SK-N-SH treated with all-trans-retinoic acid at 6 μM for 48 hours (cell line): Measurements from ENCODE around the gene TDRD9.

ENCODE experiments used
- ATAC-seq: fragments of 200-7000 bp; cut with Tn5 transposase; 3 replicates; pipeline ENCODE4 v1.9.1; 2020; ENCODE audit warnings: mild to moderate bottlenecking, moderate library complexity
- ARNTL ChIP-seq: fragments of 450-650 bp; formaldehyde crosslinking; IDR thresholded peaks from 2 replicates; pipeline ENCODE4 v1.5.0; 2020; ENCODE audit warnings: low read depth, mild to moderate bottlenecking, moderate library complexity, borderline replicate concordance
- BACH2 ChIP-seq: fragments of 250-450 bp; sonication (Bioruptor Pico); IDR thresholded peaks from 2 replicates; pipeline ENCODE4 v1.9.0; 2021; ENCODE audit warnings: mild to moderate bottlenecking, borderline replicate concordance
- CSDC2 ChIP-seq: fragments of 250-450 bp; sonication (Bioruptor Pico); IDR thresholded peaks from 2 replicates; pipeline ENCODE4 v1.5.0; 2020; ENCODE audit warnings: mild to moderate bottlenecking, moderate library complexity
- ESRRG ChIP-seq: fragments of 250-450 bp; sonication (Bioruptor Pico); IDR thresholded peaks from 2 replicates; pipeline ENCODE4 v1.6.1; 2021; ENCODE audit warnings: mild to moderate bottlenecking
- GLIS3 ChIP-seq: fragments of 250-450 bp; sonication (Bioruptor Pico); IDR thresholded peaks from 2 replicates; pipeline ENCODE4 v1.5.0; 2020; ENCODE audit warnings: mild to moderate bottlenecking, moderate library complexity
- ISL1 ChIP-seq: fragments of 250-450 bp; sonication (Bioruptor Pico); IDR thresholded peaks from 2 replicates; pipeline ENCODE4 v2.1.2; 2022; ENCODE audit warnings: mild to moderate bottlenecking, moderate library complexity
- OSR1 ChIP-seq: fragments of 250-450 bp; sonication (Bioruptor Pico); IDR thresholded peaks from 2 replicates; pipeline ENCODE4 v1.8.0; 2022; ENCODE audit warnings: moderate library complexity, mild to moderate bottlenecking, inconsistent platforms
- PATZ1 ChIP-seq: fragments of 250-450 bp; sonication (Bioruptor Pico); IDR thresholded peaks from 2 replicates; pipeline ENCODE4 v1.8.0; 2020; ENCODE audit warnings: mild to moderate bottlenecking, moderate library complexity, borderline replicate concordance
- POU6F1 ChIP-seq: fragments of 250-450 bp; sonication (Bioruptor Pico); IDR thresholded peaks from 2 replicates; pipeline ENCODE4 v1.8.0; 2021; ENCODE audit warnings: low read depth, mild to moderate bottlenecking, moderate library complexity, borderline replicate concordance
- PPARA ChIP-seq: fragments of 250-450 bp; sonication (Bioruptor Pico); IDR thresholded peaks from 2 replicates; pipeline ENCODE4 v1.5.0; 2020; ENCODE audit warnings: mild to moderate bottlenecking, borderline replicate concordance
- RARB ChIP-seq: fragments of 250-450 bp; sonication (Bioruptor Pico); IDR thresholded peaks from 2 replicates; pipeline ENCODE4 v1.8.0; 2021; ENCODE audit warnings: mild to moderate bottlenecking, moderate library complexity
- SNAI2 ChIP-seq: fragments of 250-450 bp; sonication (Bioruptor Pico); IDR thresholded peaks from 2 replicates; pipeline ENCODE4 v1.5.0; 2020; ENCODE audit warnings: mild to moderate bottlenecking, moderate library complexity
- TCF4 ChIP-seq: fragments of 250-450 bp; sonication (Bioruptor Pico); IDR thresholded peaks from 2 replicates; pipeline ENCODE4 v1.8.0; 2021; ENCODE audit warnings: mild to moderate bottlenecking, moderate library complexity, borderline replicate concordance
- TOX ChIP-seq: fragments of 250-450 bp; sonication (Bioruptor Pico); IDR thresholded peaks from 2 replicates; pipeline ENCODE4 v1.8.0; 2021; ENCODE audit warnings: mild to moderate bottlenecking, moderate library complexity, borderline replicate concordance
- TSHZ2 ChIP-seq: fragments of 250-450 bp; sonication (Bioruptor Pico); IDR thresholded peaks from 2 replicates; pipeline ENCODE4 v1.5.0; 2020; ENCODE audit warnings: mild to moderate bottlenecking, moderate library complexity
- ZC3H10 ChIP-seq: fragments of 250-450 bp; sonication (Bioruptor Pico); IDR thresholded peaks from 2 replicates; pipeline ENCODE4 v1.5.1; 2021; ENCODE audit warnings: mild to moderate bottlenecking, moderate library complexity
- ZFP30 ChIP-seq: fragments of 450-650 bp; formaldehyde crosslinking; IDR thresholded peaks from 2 replicates; pipeline ENCODE4 v1.5.0; 2022; ENCODE audit warnings: mild to moderate bottlenecking, moderate library complexity
- ZNF565 ChIP-seq: fragments of 450-650 bp; formaldehyde crosslinking; conservative IDR thresholded peaks from 2 replicates; pipeline ENCODE4 v1.5.0; 2020; ENCODE audit warnings: low read depth, mild to moderate bottlenecking, moderate library complexity
- ZNF8 ChIP-seq: fragments of 450-650 bp; formaldehyde crosslinking; IDR thresholded peaks from 2 replicates; pipeline ENCODE4 v1.5.0; 2020; ENCODE audit warnings: mild to moderate bottlenecking, moderate library complexity
- TF ChIP-seq, protein P1 (sequence below): fragments of 250-450 bp; sonication (Bioruptor Pico); IDR thresholded peaks from 2 replicates; pipeline ENCODE4 v1.5.1; 2020; ENCODE audit warnings: low read depth, mild to moderate bottlenecking, moderate library complexity
- TF ChIP-seq, protein P2 (sequence below): fragments of 250-450 bp; sonication (Bioruptor Pico); IDR thresholded peaks from 2 replicates; pipeline ENCODE4 v1.5.1; 2021; ENCODE audit warnings: mild to moderate bottlenecking, moderate library complexity

TDRD9 gene

DNA sequence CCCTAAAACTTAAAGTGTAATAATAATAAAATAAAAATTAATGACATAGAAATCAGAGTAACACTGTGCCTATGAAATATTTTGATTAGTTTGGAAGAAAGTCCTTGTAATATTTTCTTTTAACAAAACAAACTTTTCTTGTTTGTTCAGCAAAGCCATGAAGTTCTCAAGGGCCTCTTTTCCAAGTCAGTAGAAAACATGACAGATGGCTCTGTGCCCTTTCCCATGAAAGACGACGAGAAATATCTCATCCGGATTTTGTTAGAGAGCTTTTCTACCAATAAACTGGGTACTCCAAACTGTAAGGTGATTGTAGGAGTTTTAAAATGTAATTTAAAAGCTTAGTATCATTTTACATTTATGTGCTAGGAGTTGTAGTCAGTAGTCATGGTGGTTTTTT is 102.7 kb downstream of the TDRD9 start:
- TF ChIP-seq POU6F1 (CRISPR knock-in tag) (no peak), PPARA (CRISPR knock-in tag) (no peak), GLIS3 (CRISPR knock-in tag) (no peak), ZFP30 (no peak), ESRRG (CRISPR knock-in tag) (no peak), TSHZ2 (CRISPR knock-in tag) (no peak), RARB (CRISPR knock-in tag) (no peak), TOX (CRISPR knock-in tag) (no peak), SNAI2 (CRISPR knock-in tag) (no peak), OSR1 (CRISPR knock-in tag) (no peak), TCF4 (CRISPR knock-in tag) (no peak), ZC3H10 (CRISPR knock-in tag) (no peak), BACH2 (CRISPR knock-in tag) (no peak), ISL1 (CRISPR knock-in tag) (no peak), ARNTL (CRISPR knock-in tag) (no peak), ZNF565 (no peak), PATZ1 (no peak)
- TF ChIP-seq, protein P1, sequence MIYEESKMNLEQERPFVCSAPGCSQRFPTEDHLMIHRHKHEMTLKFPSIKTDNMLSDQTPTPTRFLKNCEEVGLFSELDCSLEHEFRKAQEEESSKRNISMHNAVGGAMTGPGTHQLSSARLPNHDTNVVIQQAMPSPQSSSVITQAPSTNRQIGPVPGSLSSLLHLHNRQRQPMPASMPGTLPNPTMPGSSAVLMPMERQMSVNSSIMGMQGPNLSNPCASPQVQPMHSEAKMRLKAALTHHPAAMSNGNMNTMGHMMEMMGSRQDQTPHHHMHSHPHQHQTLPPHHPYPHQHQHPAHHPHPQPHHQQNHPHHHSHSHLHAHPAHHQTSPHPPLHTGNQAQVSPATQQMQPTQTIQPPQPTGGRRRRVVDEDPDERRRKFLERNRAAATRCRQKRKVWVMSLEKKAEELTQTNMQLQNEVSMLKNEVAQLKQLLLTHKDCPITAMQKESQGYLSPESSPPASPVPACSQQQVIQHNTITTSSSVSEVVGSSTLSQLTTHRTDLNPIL (CRISPR knock-in tag): no peak
- TF ChIP-seq, protein P2, sequence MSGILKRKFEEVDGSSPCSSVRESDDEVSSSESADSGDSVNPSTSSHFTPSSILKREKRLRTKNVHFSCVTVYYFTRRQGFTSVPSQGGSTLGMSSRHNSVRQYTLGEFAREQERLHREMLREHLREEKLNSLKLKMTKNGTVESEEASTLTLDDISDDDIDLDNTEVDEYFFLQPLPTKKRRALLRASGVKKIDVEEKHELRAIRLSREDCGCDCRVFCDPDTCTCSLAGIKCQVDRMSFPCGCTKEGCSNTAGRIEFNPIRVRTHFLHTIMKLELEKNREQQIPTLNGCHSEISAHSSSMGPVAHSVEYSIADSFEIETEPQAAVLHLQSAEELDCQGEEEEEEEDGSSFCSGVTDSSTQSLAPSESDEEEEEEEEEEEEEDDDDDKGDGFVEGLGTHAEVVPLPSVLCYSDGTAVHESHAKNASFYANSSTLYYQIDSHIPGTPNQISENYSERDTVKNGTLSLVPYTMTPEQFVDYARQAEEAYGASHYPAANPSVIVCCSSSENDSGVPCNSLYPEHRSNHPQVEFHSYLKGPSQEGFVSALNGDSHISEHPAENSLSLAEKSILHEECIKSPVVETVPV (CRISPR knock-in tag): no peak
- ATAC-seq: no peak

DNA sequence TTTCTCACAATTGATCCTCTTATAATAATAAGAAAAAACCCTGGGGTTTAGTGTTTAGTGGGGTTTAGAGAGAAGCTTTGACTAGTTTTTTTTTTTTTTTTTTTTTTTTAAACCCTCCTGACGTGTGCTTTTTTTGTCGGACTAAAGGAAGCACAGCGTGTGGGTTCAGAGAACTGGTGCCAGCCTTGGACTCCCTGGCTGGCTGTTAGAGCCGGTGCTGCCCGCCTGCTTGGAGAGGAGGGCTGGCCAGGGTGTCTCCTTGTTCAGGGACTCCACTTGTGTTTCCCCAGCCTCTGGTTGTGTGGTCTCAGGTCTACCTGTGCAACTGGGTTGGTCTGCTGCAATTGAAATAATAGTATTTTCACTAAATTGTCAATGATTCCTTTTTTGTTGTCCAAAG is 103.1 kb downstream of the TDRD9 start:
- no peak for ATAC-seq
- TF ChIP-seq ZC3H10 (CRISPR knock-in tag): no peak
- TF ChIP-seq BACH2 (CRISPR knock-in tag): no peak
- TF ChIP-seq CSDC2 (CRISPR knock-in tag): no peak
- no peak for TF ChIP-seq TOX (CRISPR knock-in tag)
- TF ChIP-seq ZNF8 (CRISPR knock-in tag): no peak
- TF ChIP-seq TSHZ2 (CRISPR knock-in tag): no peak
